ENCODE data around the gene KRT5.
"Not testable (repeated sequence)": the region's sequence is repeated elsewhere in the genome, so short reads cannot be mapped to it uniquely, and the experiment has no call there.

Gene KRT5

GRCh38 chr12:52521175-52521567 is 977 bp upstream of the KRT5 start:
- no peak for DNase-seq (ENCODE audit: low read depth)

DNA sequence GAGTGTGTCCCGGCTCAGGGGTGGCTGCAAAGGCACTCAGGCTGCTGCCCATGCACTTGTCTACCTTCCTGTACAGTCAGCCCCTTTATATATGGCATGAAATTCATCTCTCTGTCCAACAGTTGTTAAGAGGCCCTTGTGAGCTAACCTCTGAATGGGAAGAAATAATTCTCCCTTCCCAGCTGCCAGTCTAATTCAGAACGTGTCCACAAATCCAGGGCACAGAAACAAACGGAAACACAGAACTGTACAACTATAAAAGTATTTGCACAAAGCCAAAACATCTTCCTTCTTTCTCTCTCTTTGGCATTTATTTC is 849 bp downstream of the KRT5 start:
- DNase-seq (ENCODE audit: low read depth) = no peak

- DNase-seq (ENCODE audit: low read depth) = no peak
Observed at GRCh38 chr12:52518574-52519386, 1.4 kb downstream of the KRT5 start.

- DNase-seq (ENCODE audit: low read depth) = no peak
Observed at GRCh38 chr12:52517888-52518287, 2.3 kb downstream of the KRT5 start.

- DNase-seq (ENCODE audit: low read depth) = no peak
Observed at GRCh38 chr12:52517005-52517835, 3.0 kb downstream of the KRT5 start.

DNA sequence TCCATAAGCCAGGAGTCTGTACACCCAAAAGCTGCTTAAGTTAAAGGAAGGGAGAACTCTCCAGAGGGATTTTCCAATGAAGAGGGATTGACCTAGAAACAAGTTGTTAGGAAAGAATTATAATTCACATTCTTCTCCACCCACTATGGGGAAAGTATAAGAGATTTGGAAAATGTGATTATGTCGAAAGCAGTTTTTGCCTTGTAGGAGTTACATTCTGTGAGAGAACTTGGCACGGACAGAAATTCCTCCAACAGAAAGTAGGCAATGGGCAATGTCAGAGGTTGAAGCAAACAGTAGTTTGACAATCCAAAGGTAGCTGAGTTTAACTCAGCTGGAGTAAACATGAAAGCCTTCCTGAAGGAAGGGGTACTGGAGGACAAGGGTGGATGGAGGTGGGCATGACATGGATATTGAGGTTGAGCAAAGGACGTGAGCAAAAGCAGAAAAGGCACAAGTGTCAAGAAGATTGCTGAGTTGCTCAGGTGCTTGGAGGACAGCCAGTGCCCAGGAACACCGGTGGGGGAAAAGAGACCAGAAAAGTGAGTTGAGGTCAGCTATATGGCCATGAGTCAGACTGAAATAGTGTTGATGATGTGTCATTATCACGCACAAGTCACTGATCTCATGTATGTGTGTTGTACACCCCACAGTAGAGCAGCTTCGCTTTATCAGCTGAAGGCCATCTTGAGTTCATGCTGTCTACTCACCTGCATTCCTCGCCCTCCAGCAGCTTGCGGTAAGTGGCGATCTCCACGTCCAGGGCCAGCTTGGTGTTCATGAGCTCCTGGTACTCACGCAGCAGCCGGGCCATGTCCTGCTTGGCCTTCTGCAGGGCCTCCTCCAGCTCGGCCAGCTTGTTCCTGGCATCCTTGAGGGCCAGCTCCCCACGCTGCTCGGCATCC is 4.0 kb downstream of the KRT5 start:
- no peak for DNase-seq (ENCODE audit: low read depth)

DNA sequence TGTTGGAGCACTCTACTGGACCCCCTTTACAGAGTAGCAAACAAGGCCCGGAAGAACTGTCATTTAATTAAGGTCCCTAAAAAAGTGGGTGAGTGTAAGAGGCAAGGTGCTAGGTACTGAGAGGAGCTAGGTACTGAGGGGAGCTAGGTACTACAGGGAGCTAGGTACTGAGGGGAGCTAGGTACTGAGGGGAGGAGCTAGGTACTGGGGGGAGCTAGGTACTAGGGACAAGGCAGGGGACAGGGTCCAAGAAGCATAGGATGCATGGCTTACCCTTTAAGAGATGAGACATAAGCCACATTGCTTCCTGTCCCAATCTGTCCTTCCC is 4.9 kb downstream of the KRT5 start:
- DNase-seq (ENCODE audit: low read depth) = no peak

GRCh38 chr12:52514471-52515318 is 5.5 kb downstream of the KRT5 start:
- DNase-seq (ENCODE audit: low read depth) = no peak

DNA sequence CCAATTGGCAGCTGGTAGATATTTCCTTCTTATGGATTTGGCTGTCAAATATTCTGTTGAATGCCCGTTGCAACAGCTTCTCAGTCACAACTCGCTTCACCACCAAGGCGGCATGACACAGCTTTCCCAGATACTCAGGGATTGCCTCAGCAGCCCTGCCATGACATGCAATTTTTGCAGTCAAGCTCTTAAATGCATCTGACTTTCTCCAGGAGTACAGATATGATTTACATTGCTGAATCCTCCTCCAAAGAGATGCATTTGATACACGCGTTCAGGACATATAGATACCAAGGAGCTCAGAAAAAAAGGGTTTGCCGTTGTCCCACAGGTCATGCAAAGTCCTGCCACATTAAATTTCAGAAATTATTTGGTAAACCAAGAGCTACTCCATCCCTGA is 6.5 kb downstream of the KRT5 start:
- no peak for DNase-seq (ENCODE audit: low read depth)

DNA sequence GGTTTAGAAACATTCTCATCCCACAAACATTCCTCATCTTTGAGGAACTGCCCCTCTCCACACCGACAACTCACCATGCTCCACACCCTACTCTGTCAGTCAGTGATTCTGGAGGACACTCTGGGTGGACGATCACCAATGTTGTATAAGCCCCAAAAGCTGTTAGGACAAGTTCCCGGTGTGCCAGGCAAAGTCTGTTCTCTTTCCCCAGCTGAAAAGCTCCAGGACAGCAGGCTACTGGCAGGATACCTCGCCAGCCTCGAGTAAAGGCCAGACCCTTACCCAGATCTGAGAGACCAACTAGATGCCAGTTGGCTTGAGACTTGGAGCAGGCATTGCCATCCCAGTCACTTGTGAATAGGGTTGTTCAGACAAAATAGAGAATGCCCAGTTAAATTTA is 12.0 kb downstream of the KRT5 start:
- no peak for DNase-seq (ENCODE audit: low read depth)

GRCh38 chr12:52506858-52507715 is 13.1 kb downstream of the KRT5 start:
- no peak for DNase-seq (ENCODE audit: low read depth)

- DNase-seq (ENCODE audit: low read depth) = no peak
Observed at GRCh38 chr12:52502877-52503276, 17.3 kb downstream of the KRT5 start.

GRCh38 chr12:52501490-52501889 is 18.7 kb downstream of the KRT5 start:
- DNase-seq (ENCODE audit: low read depth) = no peak

DNA sequence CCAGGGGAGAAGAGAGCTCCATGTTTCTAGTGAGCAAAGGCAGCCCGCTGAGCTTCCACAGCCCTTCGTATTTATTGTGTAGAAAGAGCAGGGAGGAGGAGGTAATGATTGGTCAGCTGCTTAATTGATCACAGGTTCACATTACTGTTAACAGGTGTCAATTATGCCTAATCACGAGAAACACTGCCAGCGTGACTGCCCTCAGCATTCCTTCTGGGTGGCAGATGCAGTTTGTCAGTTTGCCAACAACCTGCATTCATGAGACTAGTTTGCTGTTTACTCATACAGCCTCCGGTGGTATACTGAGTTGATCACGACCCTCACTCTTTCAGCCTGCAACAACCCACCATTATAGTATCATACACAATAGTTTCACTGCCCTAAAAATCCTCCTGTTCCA is 19.6 kb downstream of the KRT5 start:
- DNase-seq (ENCODE audit: low read depth) = not testable (repeated sequence)

- no peak for DNase-seq (ENCODE audit: low read depth)
Observed at GRCh38 chr12:52499806-52500560, 20.2 kb downstream of the KRT5 start.

DNA sequence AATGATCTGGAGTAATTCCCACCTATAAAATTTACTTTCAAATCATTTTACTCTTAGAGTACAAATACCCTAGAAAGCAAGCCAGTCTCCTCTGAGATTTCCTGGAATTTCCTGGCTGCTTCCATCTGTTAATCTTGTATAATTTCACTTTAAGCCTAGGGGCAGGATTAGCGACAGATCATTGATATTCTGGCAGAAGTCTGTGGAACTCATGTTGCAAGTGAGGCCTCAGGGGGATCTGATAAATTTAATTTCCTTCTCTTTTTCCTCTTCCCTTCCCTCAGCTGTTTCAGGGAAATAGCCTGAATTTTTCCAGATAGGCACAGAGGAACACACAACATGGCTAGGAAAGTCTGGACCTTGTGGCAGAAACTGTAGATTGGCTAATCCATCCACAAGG is 21.2 kb downstream of the KRT5 start:
- no peak for DNase-seq (ENCODE audit: low read depth)

- DNase-seq (ENCODE audit: low read depth) = no peak
Observed at GRCh38 chr12:52497975-52498374, 22.2 kb downstream of the KRT5 start.

GRCh38 chr12:52496590-52497071 is 23.6 kb downstream of the KRT5 start:
- no peak for DNase-seq (ENCODE audit: low read depth)

DNA sequence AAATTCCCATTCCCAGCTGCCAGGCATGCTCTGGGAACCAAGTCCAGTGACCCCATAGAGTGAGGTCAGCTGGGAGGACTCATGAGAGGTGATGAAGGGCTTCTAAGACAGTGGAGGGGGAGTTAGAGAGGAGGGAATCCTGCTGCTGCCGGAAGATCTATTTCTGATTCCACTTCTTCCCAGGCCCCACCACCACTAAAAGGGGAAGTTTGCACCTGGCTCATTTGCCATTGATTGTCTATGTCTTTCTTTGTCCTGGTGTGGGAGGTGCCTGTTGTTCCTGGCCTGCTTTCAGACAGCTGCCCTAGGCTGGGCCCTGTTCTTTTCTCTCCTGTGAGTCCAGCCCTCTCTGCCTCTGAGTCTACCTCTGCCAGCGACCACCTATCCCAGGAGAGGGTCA is 24.1 kb downstream of the KRT5 start:
- DNase-seq (ENCODE audit: low read depth) = no peak

- no peak for DNase-seq (ENCODE audit: low read depth)
Observed at GRCh38 chr12:52495389-52495788, 24.8 kb downstream of the KRT5 start.

Data from stimulated activated CD8-positive, alpha-beta memory T cell treated with anti-CD3 and anti-CD28 coated beads, Interleukin-15, amount 100 ng/mL, for 24 hours (primary cell).